A549 (cell line): ENCODE data around the gene SASH1. TPM values are rescaled to one million over a fixed set of nuclear protein-coding genes. Genes with fewer than 3 reads are reported as not detected.

Experiments used
- ATAC-seq, 2 experiments: fragments of 200-7000 bp in 1 of 2; fragments of >200 bp in 1 of 2; cut with Nextera tagmentation in 1 of 2; cut with Tn5 transposase in 1 of 2; 3 replicates each; pipeline versions ENCODE4 v1.8.0 to v1.9.1; 2018 to 2020; ENCODE audit warnings: mild to moderate bottlenecking in 1 of 2, moderate library complexity in 1 of 2
- CTCF ChIA-PET: fragments of 300-600 bp; sonication (Branson Sonifier 250); formaldehyde crosslinking; extraction: SDS; loops from one replicate; lab custom pipeline; 2021; ENCODE audit warnings: antibody characterized with exemption, inconsistent platforms; lab: Yijun Ruan, JAX
- POLR2A ChIA-PET: fragments of 350-600 bp; formaldehyde crosslinking; extraction: SDS; loops from one replicate; lab custom pipeline; 2021; ENCODE audit warnings: antibody characterized with exemption, inconsistent platforms; lab: Yijun Ruan, JAX
- DNase-seq, 2 experiments: peaks; one replicate each; pipeline versions ENCODE4 v3.0.0 to v3.0.0-alpha.2; 2011 to 2016; ENCODE audit warnings: low read depth in 1 of 2, low spot score in 1 of 2
- FAIRE-seq: peaks from 2 replicates; lab custom pipeline; 2011; peaks lifted over from hg19 to GRCh38; lab: Jason Lieb, UNC
- H3K27ac ChIP-seq, 2 experiments: fragments of >200 bp; sonication (Bioruptor Twin); formaldehyde crosslinking; 3 replicates each; pipeline ENCODE4 v1.5.1; 2016 to 2017
- H3K4me1 ChIP-seq: fragments of >200 bp; sonication (Bioruptor Twin); formaldehyde crosslinking; 3 replicates; pipeline ENCODE4 v1.6.1; 2016
- H3K4me2 ChIP-seq: fragments of >200 bp; sonication (Bioruptor Twin); formaldehyde crosslinking; 3 replicates; pipeline ENCODE4 v1.6.1; 2016
- H3K4me3 ChIP-seq: fragments of >200 bp; sonication (Bioruptor Twin); formaldehyde crosslinking; 3 replicates; pipeline ENCODE4 v1.5.1; 2016
- H3K9me3 ChIP-seq: fragments of >200 bp; sonication (Bioruptor Twin); formaldehyde crosslinking; 3 replicates; pipeline ENCODE4 v1.6.1; 2016
- CEBPB ChIP-seq, 2 experiments: fragments of >200 bp in 1 of 2; sonication (Bioruptor Twin) in 1 of 2; formaldehyde crosslinking in 1 of 2; IDR thresholded peaks; 2 replicates each; pipeline ENCODE4 v1.6.1; 2012 to 2016
- CHD2 ChIP-seq: fragments of 150-350 bp; IDR thresholded peaks from 2 replicates; pipeline ENCODE4 v1.6.1; 2014; ENCODE audit warnings: low read length; ENCODE audit not compliant: partially characterized antibody
- CHD4 ChIP-seq: fragments of 200-600 bp; sonication (generic); IDR thresholded peaks from 2 replicates; pipeline ENCODE4 v1.6.1; 2016; ENCODE audit warnings: antibody characterized with exemption, mild to moderate bottlenecking, borderline replicate concordance
- EHF ChIP-seq: fragments of 250-450 bp; sonication (Bioruptor Pico); IDR thresholded peaks from 2 replicates; pipeline ENCODE4 v1.5.0; 2020; ENCODE audit warnings: mild to moderate bottlenecking
- EHMT2 ChIP-seq: fragments of 200-600 bp; sonication (generic); IDR thresholded peaks from 2 replicates; pipeline ENCODE4 v1.6.1; 2016; ENCODE audit warnings: antibody characterized with exemption, low read depth, mild to moderate bottlenecking, moderate library complexity
- EP300 ChIP-seq, 2 experiments: fragments of >200 bp; sonication (Bioruptor Twin); formaldehyde crosslinking; IDR thresholded peaks; 2 replicates in 1 of 2; 3 replicates in 1 of 2; pipeline ENCODE4 v1.6.1; 2016 to 2017
- ESRRA ChIP-seq: fragments of 150-350 bp; IDR thresholded peaks from 2 replicates; pipeline ENCODE4 v1.6.1; 2014; ENCODE audit warnings: mild to moderate bottlenecking, low read length, borderline replicate concordance
- FOXS1 ChIP-seq: fragments of 250-450 bp; sonication (Bioruptor Pico); IDR thresholded peaks from 2 replicates; pipeline ENCODE4 v1.5.0; 2020; ENCODE audit warnings: mild to moderate bottlenecking, moderate library complexity
- GATA3 ChIP-seq: IDR thresholded peaks from 2 replicates; pipeline ENCODE4 v1.6.1; 2012; ENCODE audit warnings: borderline replicate concordance
- HMGXB4 ChIP-seq: fragments of 250-450 bp; sonication (Bioruptor Pico); IDR thresholded peaks from 2 replicates; pipeline ENCODE4 v1.5.0; 2021; ENCODE audit warnings: mild to moderate bottlenecking, moderate library complexity, borderline replicate concordance
- KDM5A ChIP-seq: fragments of 200-600 bp; sonication (generic); IDR thresholded peaks from 2 replicates; pipeline ENCODE4 v1.6.1; 2016; ENCODE audit warnings: antibody characterized with exemption, mild to moderate bottlenecking
- MYC ChIP-seq: IDR thresholded peaks from 2 replicates; pipeline ENCODE4 v1.6.1; 2012; ENCODE audit warnings: mild to moderate bottlenecking, inconsistent platforms, low read length, improper control_type of control experiment, borderline replicate concordance
- SMC3 ChIP-seq: fragments of >200 bp; sonication (Bioruptor Twin); formaldehyde crosslinking; IDR thresholded peaks from 3 replicates; pipeline ENCODE4 v1.6.1; 2018; ENCODE audit warnings: inconsistent platforms
- TFCP2L1 ChIP-seq: fragments of 250-450 bp; sonication (Bioruptor Pico); IDR thresholded peaks from 2 replicates; pipeline ENCODE4 v1.5.0; 2021; ENCODE audit warnings: mild to moderate bottlenecking
- WGBS: methylation state at CpG from one replicate; pipeline ENCODE4 v1.1.6; 2017; ENCODE audit errors: missing lambda C conversion rate; 5-methylcytosine and 5-hydroxymethylcytosine counted together
- polyA plus RNA-seq, 4 experiments: library from polyadenylated mRNA; depleted of rRNA in 3 of 4; stranded (reverse); fragments of >200 nt; fragmentation: RNase III in 1 of 4; extraction: RNeasy Plus Mini Kit Qiagen cat#74134 plus additional on column Dnase treatment in 1 of 4; gene quantifications; 2 replicates in 3 of 4; 3 replicates in 1 of 4; pipeline ENCODE4 v1.2.3, GENCODE V29; 2011 to 2017
- TF ChIP-seq, protein P1 (sequence below): fragments of >200 bp; sonication (Bioruptor Twin); formaldehyde crosslinking; IDR thresholded peaks from 3 replicates; pipeline ENCODE4 v1.5.1; 2016
- TF ChIP-seq, protein P2 (sequence below): fragments of >200 bp; sonication (Bioruptor Twin); formaldehyde crosslinking; IDR thresholded peaks from 3 replicates; pipeline ENCODE4 v1.6.1; 2016
- TF ChIP-seq, protein P3 (sequence below): fragments of 150-350 bp; IDR thresholded peaks from 2 replicates; pipeline ENCODE4 v1.6.1; 2014; ENCODE audit warnings: low read depth, mild to moderate bottlenecking, low read length

Gene SASH1
- polyA plus RNA-seq, 2 of the 4 experiments (the other 2 are of a cell fraction): 2.5 to 3.0 TPM

DNA sequence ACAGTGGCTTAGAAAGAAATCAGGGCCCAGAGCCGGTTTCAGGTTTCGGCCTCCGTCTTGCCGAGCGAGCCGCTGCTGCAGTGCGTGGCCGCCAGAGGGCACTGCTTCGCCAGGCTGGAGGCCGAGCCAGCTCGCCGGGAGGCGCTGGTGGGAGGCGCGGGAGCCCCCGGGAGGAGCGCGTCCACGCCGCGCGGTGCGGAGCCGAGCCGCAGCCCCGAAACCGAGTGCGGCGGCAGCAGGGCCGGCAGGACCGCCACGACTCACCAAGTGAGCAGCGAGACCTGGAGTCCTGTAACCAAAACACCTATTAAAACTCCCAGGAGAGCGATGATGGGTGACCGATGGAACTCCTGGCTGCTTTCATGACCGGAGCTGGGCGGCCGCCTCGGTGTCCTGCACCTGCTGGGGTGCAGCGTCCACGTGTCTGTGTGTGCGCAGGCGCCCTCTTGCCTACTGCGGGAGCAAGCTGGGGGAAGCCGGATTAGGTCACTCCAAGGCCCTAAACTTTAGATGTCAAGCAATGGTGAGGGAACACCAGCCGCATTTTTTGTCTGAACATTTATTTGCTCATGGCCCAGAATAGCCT lies 217.3 kb downstream of the SASH1 start (continued):
- TF ChIP-seq, protein P1, sequence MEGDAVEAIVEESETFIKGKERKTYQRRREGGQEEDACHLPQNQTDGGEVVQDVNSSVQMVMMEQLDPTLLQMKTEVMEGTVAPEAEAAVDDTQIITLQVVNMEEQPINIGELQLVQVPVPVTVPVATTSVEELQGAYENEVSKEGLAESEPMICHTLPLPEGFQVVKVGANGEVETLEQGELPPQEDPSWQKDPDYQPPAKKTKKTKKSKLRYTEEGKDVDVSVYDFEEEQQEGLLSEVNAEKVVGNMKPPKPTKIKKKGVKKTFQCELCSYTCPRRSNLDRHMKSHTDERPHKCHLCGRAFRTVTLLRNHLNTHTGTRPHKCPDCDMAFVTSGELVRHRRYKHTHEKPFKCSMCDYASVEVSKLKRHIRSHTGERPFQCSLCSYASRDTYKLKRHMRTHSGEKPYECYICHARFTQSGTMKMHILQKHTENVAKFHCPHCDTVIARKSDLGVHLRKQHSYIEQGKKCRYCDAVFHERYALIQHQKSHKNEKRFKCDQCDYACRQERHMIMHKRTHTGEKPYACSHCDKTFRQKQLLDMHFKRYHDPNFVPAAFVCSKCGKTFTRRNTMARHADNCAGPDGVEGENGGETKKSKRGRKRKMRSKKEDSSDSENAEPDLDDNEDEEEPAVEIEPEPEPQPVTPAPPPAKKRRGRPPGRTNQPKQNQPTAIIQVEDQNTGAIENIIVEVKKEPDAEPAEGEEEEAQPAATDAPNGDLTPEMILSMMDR: peak; percentile 80
- TF ChIP-seq EP300 (IDR thresholded peaks at IDR 0.05): no peak
- peak; percentile 82 for TF ChIP-seq SMC3
- TF ChIP-seq, protein P2, sequence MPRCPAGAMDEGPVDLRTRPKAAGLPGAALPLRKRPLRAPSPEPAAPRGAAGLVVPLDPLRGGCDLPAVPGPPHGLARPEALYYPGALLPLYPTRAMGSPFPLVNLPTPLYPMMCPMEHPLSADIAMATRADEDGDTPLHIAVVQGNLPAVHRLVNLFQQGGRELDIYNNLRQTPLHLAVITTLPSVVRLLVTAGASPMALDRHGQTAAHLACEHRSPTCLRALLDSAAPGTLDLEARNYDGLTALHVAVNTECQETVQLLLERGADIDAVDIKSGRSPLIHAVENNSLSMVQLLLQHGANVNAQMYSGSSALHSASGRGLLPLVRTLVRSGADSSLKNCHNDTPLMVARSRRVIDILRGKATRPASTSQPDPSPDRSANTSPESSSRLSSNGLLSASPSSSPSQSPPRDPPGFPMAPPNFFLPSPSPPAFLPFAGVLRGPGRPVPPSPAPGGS: no peak
- TF ChIP-seq MYC: no peak

DNA sequence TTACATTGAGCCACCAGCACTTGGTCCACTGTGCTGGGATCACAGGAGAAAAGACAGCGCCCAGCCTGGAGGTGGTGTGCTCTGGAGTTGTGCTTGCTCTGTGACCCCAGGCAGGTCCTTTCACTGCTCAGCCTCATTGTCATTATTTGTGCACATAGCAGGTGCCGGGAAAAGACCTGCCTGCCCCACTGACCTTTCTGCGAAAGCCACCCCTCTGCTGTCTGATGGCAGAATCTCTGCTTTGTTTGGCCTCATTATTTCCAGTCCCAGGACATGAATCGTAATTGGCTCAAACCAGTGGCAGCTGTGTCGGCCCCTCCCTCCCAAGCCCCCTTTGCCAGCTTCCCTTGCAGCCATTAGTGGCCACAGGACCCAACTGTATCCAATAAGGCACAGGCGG lies 219.0 kb downstream of the SASH1 start:
- ATAC-seq: no peak
- no peak for DNase-seq
- Histone ChIP-seq H3K4me1 (no peaks in the 10 kb centered on the region), H3K4me3 (no peak overlapping the region), H3K27ac (no peak overlapping the region), H3K9me3 (no peaks in the 10 kb centered on the region), H3K4me2 (no peak overlapping the region)
- POLR2A ChIA-PET: no interaction called here
- TF ChIP-seq HMGXB4 (CRISPR knock-in tag) (no peak), TFCP2L1 (CRISPR knock-in tag) (no peak)
- no peak for FAIRE-seq
- WGBS: 59% methylated on average over 5 of the region's 6 CpGs
- CTCF ChIA-PET: interaction anchor here (0.6 to 1.9 kb wide), 4 partner anchors 17 to 956 kb away, joined by 3 to 6 read pairs (median 3); no protein-coding TSS in a partner anchor

GRCh38 chr6:148563066-148563465 lies 220.4 kb downstream of the SASH1 start:
- WGBS: 69% methylated on average over 4 of the region's 5 CpGs
- POLR2A ChIA-PET: no interaction called here
- Histone ChIP-seq H3K4me1 (no peaks in the 10 kb centered on the region), H3K4me2 (no peak overlapping the region), H3K27ac (no peak overlapping the region), H3K4me3 (no peak overlapping the region)
- DNase-seq: no peak
- no peak for ATAC-seq
- CTCF ChIA-PET: interaction anchor here (2.2 kb wide), 1 partner anchor 15 kb away, joined by 7 read pairs; no protein-coding TSS in a partner anchor
- no peak for TF ChIP-seq EHMT2
- TF ChIP-seq CEBPB (IDR thresholded peaks at IDR 0.05): no peak
- no peak for TF ChIP-seq GATA3
- TF ChIP-seq FOXS1 (CRISPR knock-in tag): no peak
- no peak for TF ChIP-seq ESRRA
- TF ChIP-seq CHD4: no peak
- no peak for TF ChIP-seq KDM5A
- TF ChIP-seq EP300 (IDR thresholded peaks at IDR 0.05): no peak
- TF ChIP-seq, protein P3, sequence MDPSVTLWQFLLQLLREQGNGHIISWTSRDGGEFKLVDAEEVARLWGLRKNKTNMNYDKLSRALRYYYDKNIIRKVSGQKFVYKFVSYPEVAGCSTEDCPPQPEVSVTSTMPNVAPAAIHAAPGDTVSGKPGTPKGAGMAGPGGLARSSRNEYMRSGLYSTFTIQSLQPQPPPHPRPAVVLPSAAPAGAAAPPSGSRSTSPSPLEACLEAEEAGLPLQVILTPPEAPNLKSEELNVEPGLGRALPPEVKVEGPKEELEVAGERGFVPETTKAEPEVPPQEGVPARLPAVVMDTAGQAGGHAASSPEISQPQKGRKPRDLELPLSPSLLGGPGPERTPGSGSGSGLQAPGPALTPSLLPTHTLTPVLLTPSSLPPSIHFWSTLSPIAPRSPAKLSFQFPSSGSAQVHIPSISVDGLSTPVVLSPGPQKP: no peak
- TF ChIP-seq CHD2: no peak
- TF ChIP-seq EHF (CRISPR knock-in tag): no peak
- TF ChIP-seq, all 56 proteins: peak for 0
- H3K9me3 ChIP-seq: no peaks in the 10 kb centered on the region
- no peak for FAIRE-seq
